SK-N-SH treated with all-trans-retinoic acid at 6 μM for 48 hours (cell line): ENCODE data around the gene IGFN1.

Experiments used
- ATAC-seq: fragments of 200-7000 bp; cut with Tn5 transposase; 3 replicates; pipeline ENCODE4 v1.9.1; 2020; ENCODE audit warnings: mild to moderate bottlenecking, moderate library complexity
- ARNTL ChIP-seq: fragments of 450-650 bp; formaldehyde crosslinking; IDR thresholded peaks from 2 replicates; pipeline ENCODE4 v1.5.0; 2020; ENCODE audit warnings: low read depth, mild to moderate bottlenecking, moderate library complexity, borderline replicate concordance
- BACH2 ChIP-seq: fragments of 250-450 bp; sonication (Bioruptor Pico); IDR thresholded peaks from 2 replicates; pipeline ENCODE4 v1.9.0; 2021; ENCODE audit warnings: mild to moderate bottlenecking, borderline replicate concordance
- CREB5 ChIP-seq: fragments of 250-450 bp; sonication (Bioruptor Pico); IDR thresholded peaks from 2 replicates; pipeline ENCODE4 v1.5.1; 2020; ENCODE audit warnings: low read depth, mild to moderate bottlenecking, moderate library complexity
- CSDC2 ChIP-seq: fragments of 250-450 bp; sonication (Bioruptor Pico); IDR thresholded peaks from 2 replicates; pipeline ENCODE4 v1.5.0; 2020; ENCODE audit warnings: mild to moderate bottlenecking, moderate library complexity
- CSRNP3 ChIP-seq: fragments of 250-450 bp; sonication (Bioruptor Pico); IDR thresholded peaks from 2 replicates; pipeline ENCODE4 v1.5.1; 2021; ENCODE audit warnings: mild to moderate bottlenecking, moderate library complexity
- ESRRG ChIP-seq: fragments of 250-450 bp; sonication (Bioruptor Pico); IDR thresholded peaks from 2 replicates; pipeline ENCODE4 v1.6.1; 2021; ENCODE audit warnings: mild to moderate bottlenecking
- GLIS3 ChIP-seq: fragments of 250-450 bp; sonication (Bioruptor Pico); IDR thresholded peaks from 2 replicates; pipeline ENCODE4 v1.5.0; 2020; ENCODE audit warnings: mild to moderate bottlenecking, moderate library complexity
- ISL1 ChIP-seq: fragments of 250-450 bp; sonication (Bioruptor Pico); IDR thresholded peaks from 2 replicates; pipeline ENCODE4 v2.1.2; 2022; ENCODE audit warnings: mild to moderate bottlenecking, moderate library complexity
- OSR1 ChIP-seq: fragments of 250-450 bp; sonication (Bioruptor Pico); IDR thresholded peaks from 2 replicates; pipeline ENCODE4 v1.8.0; 2022; ENCODE audit warnings: moderate library complexity, mild to moderate bottlenecking, inconsistent platforms
- SNAI2 ChIP-seq: fragments of 250-450 bp; sonication (Bioruptor Pico); IDR thresholded peaks from 2 replicates; pipeline ENCODE4 v1.5.0; 2020; ENCODE audit warnings: mild to moderate bottlenecking, moderate library complexity
- TCF4 ChIP-seq: fragments of 250-450 bp; sonication (Bioruptor Pico); IDR thresholded peaks from 2 replicates; pipeline ENCODE4 v1.8.0; 2021; ENCODE audit warnings: mild to moderate bottlenecking, moderate library complexity, borderline replicate concordance
- TOX ChIP-seq: fragments of 250-450 bp; sonication (Bioruptor Pico); IDR thresholded peaks from 2 replicates; pipeline ENCODE4 v1.8.0; 2021; ENCODE audit warnings: mild to moderate bottlenecking, moderate library complexity, borderline replicate concordance
- TSHZ2 ChIP-seq: fragments of 250-450 bp; sonication (Bioruptor Pico); IDR thresholded peaks from 2 replicates; pipeline ENCODE4 v1.5.0; 2020; ENCODE audit warnings: mild to moderate bottlenecking, moderate library complexity
- ZC3H10 ChIP-seq: fragments of 250-450 bp; sonication (Bioruptor Pico); IDR thresholded peaks from 2 replicates; pipeline ENCODE4 v1.5.1; 2021; ENCODE audit warnings: mild to moderate bottlenecking, moderate library complexity
- ZFP3 ChIP-seq: fragments of 250-450 bp; sonication (Bioruptor Pico); IDR thresholded peaks from 2 replicates; pipeline ENCODE4 v1.5.0; 2020; ENCODE audit warnings: mild to moderate bottlenecking, moderate library complexity
- ZFP30 ChIP-seq: fragments of 450-650 bp; formaldehyde crosslinking; IDR thresholded peaks from 2 replicates; pipeline ENCODE4 v1.5.0; 2022; ENCODE audit warnings: mild to moderate bottlenecking, moderate library complexity
- ZNF565 ChIP-seq: fragments of 450-650 bp; formaldehyde crosslinking; conservative IDR thresholded peaks from 2 replicates; pipeline ENCODE4 v1.5.0; 2020; ENCODE audit warnings: low read depth, mild to moderate bottlenecking, moderate library complexity
- ZNF70 ChIP-seq: fragments of 450-650 bp; formaldehyde crosslinking; IDR thresholded peaks from 2 replicates; pipeline ENCODE4 v1.5.0; 2020; ENCODE audit warnings: mild to moderate bottlenecking, moderate library complexity
- ZNF8 ChIP-seq: fragments of 450-650 bp; formaldehyde crosslinking; IDR thresholded peaks from 2 replicates; pipeline ENCODE4 v1.5.0; 2020; ENCODE audit warnings: mild to moderate bottlenecking, moderate library complexity
- TF ChIP-seq, protein P1 (sequence below): fragments of 250-450 bp; sonication (Bioruptor Pico); IDR thresholded peaks from 2 replicates; pipeline ENCODE4 v1.8.0; 2021; ENCODE audit warnings: low read depth, mild to moderate bottlenecking, moderate library complexity, borderline replicate concordance

Gene IGFN1

DNA sequence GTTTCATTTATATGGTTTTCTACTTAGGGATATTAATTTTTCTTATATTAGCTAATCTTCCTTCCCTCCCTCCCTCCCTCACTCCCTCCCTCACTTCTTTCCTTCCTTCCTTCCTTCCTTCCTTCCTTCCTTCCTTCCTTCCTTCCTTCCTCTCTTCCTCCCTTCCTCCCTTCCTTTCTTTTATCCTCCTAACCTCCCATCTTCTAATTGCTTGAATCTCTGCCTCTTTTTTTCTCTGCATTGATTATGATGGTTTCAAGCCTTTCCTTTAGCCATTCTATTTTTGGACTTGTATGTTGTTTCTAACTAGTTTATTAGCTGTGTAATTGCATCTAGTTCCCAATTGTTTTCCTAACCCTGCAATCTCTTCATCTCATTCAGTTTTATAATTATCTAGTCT is 75.7 kb downstream of the IGFN1 start:
- no peak for ATAC-seq
- no peak for TF ChIP-seq ARNTL
- no peak for TF ChIP-seq CSDC2 (CRISPR knock-in tag)
- no peak for TF ChIP-seq CREB5 (CRISPR knock-in tag)
- TF ChIP-seq OSR1 = no peak
- TF ChIP-seq GLIS3 (CRISPR knock-in tag) = no peak
- TF ChIP-seq ISL1 = no peak
- TF ChIP-seq CSRNP3 (CRISPR knock-in tag) = no peak
- TF ChIP-seq TCF4 (CRISPR knock-in tag) = no peak
- TF ChIP-seq ESRRG (CRISPR knock-in tag) = no peak
- no peak for TF ChIP-seq BACH2 (CRISPR knock-in tag)
- no peak for TF ChIP-seq ZNF565
- no peak for TF ChIP-seq TSHZ2 (CRISPR knock-in tag)

DNA sequence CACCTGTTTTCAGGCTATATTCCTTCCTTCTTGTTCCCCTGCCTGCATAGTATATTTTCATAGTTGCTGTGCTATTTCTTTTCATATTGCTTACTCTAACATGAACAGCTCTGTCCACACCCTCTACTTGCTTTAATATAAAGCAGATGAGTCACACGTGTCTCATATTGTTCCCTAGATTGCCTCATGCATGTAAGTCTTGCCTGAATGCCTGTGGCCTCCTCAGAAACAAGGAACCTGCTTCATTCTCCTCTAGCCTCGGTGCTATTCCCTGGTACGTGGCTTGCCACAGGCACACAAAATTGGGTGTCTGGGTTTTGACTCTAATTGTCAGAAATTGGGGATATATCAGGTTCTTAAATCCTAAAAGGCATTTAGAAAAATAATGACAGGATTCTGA is 76.2 kb downstream of the IGFN1 start:
- TF ChIP-seq, protein P1, sequence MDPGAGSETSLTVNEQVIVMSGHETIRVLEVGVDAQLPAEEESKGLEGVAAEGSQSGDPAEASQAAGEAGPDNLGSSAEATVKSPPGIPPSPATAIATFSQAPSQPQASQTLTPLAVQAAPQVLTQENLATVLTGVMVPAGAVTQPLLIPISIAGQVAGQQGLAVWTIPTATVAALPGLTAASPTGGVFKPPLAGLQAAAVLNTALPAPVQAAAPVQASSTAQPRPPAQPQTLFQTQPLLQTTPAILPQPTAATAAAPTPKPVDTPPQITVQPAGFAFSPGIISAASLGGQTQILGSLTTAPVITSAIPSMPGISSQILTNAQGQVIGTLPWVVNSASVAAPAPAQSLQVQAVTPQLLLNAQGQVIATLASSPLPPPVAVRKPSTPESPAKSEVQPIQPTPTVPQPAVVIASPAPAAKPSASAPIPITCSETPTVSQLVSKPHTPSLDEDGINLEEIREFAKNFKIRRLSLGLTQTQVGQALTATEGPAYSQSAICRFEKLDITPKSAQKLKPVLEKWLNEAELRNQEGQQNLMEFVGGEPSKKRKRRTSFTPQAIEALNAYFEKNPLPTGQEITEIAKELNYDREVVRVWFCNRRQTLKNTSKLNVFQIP (CRISPR knock-in tag) = no peak
- TF ChIP-seq ARNTL = no peak
- TF ChIP-seq GLIS3 (CRISPR knock-in tag) = no peak
- TF ChIP-seq TOX (CRISPR knock-in tag) = no peak
- no peak for TF ChIP-seq CSDC2 (CRISPR knock-in tag)
- no peak for TF ChIP-seq ZFP3 (CRISPR knock-in tag)
- TF ChIP-seq CSRNP3 (CRISPR knock-in tag) = no peak
- no peak for TF ChIP-seq ZFP30
- no peak for TF ChIP-seq ZC3H10 (CRISPR knock-in tag)
- TF ChIP-seq ESRRG (CRISPR knock-in tag) = no peak
- peak; percentile 84 for ATAC-seq

GRCh38 chr1:201267481-201268229 is 77.0 kb downstream of the IGFN1 start:
- TF ChIP-seq ZNF70 (CRISPR knock-in tag) (peak; percentile 40; the same call in 1 of the 2 replicates), CSDC2 (CRISPR knock-in tag) (no peak)
- ATAC-seq = peak; percentile 51

DNA sequence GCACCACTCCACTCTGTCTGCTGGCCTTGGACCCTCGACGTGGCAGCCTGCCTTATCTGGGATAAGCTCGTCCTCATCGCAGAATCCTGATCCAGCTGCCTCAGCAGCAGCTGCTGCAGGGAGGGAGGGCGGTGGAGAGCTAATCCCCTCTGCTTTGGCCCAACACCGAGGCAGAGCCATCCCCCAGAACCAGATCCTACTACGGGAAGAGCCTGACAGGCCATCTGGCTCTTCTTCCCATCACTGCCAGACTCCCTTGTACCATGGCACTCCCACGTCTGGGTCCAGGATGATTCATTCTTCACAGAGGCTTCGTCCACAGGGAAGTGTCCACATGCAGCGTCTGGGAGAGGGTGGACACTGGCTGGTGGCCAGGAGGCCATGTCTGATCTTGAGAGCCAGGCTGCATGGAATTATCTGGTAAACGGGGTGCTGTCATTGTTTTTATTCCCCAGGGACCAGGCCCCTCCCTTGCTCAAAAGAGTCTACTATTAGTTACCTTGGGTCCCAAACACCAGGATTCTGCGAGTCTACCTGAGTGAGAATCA is 78.1 kb downstream of the IGFN1 start:
- peak; percentile 85 for ATAC-seq
- TF ChIP-seq TSHZ2 (CRISPR knock-in tag) = peak; percentile 95
- TF ChIP-seq BACH2 (CRISPR knock-in tag) = no peak
- peak; percentile 86; the same call in 1 of the 2 replicates for TF ChIP-seq SNAI2 (CRISPR knock-in tag)
- peak; percentile 96 for TF ChIP-seq TCF4 (CRISPR knock-in tag)
- no peak for TF ChIP-seq ZNF8 (CRISPR knock-in tag)
- TF ChIP-seq ISL1 = no peak
- TF ChIP-seq ZFP30 = 0 out of 2 replicates have a peak, but pooled peaks have one; percentile 22
- TF ChIP-seq, protein P1 (CRISPR knock-in tag) = 0 out of 2 replicates have a peak, but pooled peaks have one; percentile 21
- TF ChIP-seq ZNF70 (CRISPR knock-in tag) = peak; percentile 25; the same call in 1 of the 2 replicates
- TF ChIP-seq ESRRG (CRISPR knock-in tag) = no peak
